ENCODE measurements around the gene SRF. TPM values are rescaled to one million over a fixed set of nuclear protein-coding genes. Genes with fewer than 3 reads are reported as not detected.

Gene SRF
- total and polyA plus RNA-seq, 2 of the 4 experiments (the other 2 are of a cell fraction): 20.6 to 56.3 TPM

DNA sequence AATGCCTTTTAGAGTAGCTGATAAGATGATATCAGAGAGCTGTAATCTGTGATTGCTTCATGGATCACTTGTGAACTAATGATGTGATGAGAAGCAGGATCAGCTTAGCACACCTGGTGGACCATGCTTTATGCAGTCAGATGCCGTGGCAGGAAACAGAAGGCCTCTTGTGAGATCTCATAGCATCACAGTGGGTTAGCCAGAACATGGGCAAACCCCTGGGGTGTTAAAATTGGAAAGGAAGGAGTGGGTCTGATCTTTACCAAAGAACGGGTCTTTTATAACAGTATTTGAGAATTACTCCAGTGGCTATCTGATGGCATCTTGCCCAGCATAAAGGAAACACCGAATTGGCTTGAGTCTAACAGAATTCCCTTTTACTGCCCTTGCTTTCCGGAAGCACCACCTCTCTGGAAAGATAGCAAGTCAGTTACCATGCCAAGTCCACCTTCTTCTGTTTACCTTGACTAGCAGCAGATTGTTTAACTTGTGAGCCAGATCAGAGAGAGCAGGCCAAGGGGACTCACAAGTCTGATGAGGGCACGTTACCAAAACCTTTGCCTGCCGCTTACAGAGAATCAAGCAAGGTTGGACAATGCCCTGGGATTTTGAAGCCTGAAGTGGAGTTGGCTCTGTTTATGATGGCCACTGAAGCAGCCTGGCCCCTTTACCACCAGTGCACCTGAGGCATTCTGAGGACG is 20.9 kb upstream of the SRF start:
- Histone ChIP-seq H3K9ac (ENCODE audit: low read depth, low read length) (no peak overlapping the region), H3K9me3 (ENCODE audit: control insufficient read depth, insufficient read depth, low read length) (no peaks in the 10 kb centered on the region), H3K4me2 (ENCODE audit: low read depth, low read length) (no peak overlapping the region), H2BK120ac (ENCODE audit: low read depth, low read length) (no peak overlapping the region), H3K27me3 (ENCODE audit: control insufficient read depth, insufficient read depth, low read length) (no peaks in the 10 kb centered on the region), H3K4me1 (ENCODE audit: control insufficient read depth, insufficient read depth, low read length) (peaks cover 1% of the 10 kb centered on the region; the same call in 1 of the 2 replicates), H3K23ac (ENCODE audit: low read depth, low read length) (no peak overlapping the region), H3K9me1 (ENCODE audit: insufficient read depth, low read length) (0 out of 2 replicates have a peak, but pooled peaks cover 3% of the 10 kb centered on the region), H2BK20ac (ENCODE audit: low read depth, low read length) (no peak overlapping the region), H2AK9ac (replicated peaks; ENCODE audit: low read depth, low read length, poor library complexity) (no peak overlapping the region), H4K8ac (ENCODE audit: low read depth in 2 of 2, low read length in 2 of 2) (no peak overlapping the region), H2BK15ac (ENCODE audit: low read depth, low read length) (no peak overlapping the region), H3K36me3 (ENCODE audit: control insufficient read depth, insufficient read depth, low read length) (peaks cover 41% of the 10 kb centered on the region), H3K18ac (ENCODE audit: low read depth, low read length) (no peak overlapping the region), H4K20me1 (ENCODE audit: insufficient read depth, low read length) (peaks cover 6% of the 10 kb centered on the region; the same call in 1 of the 2 replicates), H3K14ac (replicated peaks; ENCODE audit: low read depth, low read length) (no peak overlapping the region), H3K27ac (ENCODE audit: insufficient read depth, low read length) (no peak overlapping the region), H3K4me3 (ENCODE audit: insufficient read depth, low read depth, low read length) (no peak overlapping the region), H2BK5ac (ENCODE audit: low read depth, low read length, poor library complexity, severe bottlenecking) (no peak overlapping the region), H3K56ac (ENCODE audit: extremely low read depth, insufficient read depth, low read length) (no peak overlapping the region), H4K91ac (ENCODE audit: insufficient read depth, low read depth, low read length) (no peak overlapping the region; the same call in 1 of the 2 replicates), H2AK5ac (ENCODE audit: low read depth, low read length) (no peak overlapping the region), H3K79me1 (ENCODE audit: low read depth in 1 of 2, low read length in 2 of 2) (peaks cover 2 to 6% of the 10 kb centered on the region in 2 experiments; a peak in 2 of 4 replicates), H4K5ac (ENCODE audit: low read depth, low read length) (no peak overlapping the region), H3K4ac (ENCODE audit: low read depth, low read length) (no peak overlapping the region), H2AFZ (replicated peaks; ENCODE audit: low read length, poor library complexity) (no peak overlapping the region)
- 56% methylated on average over 4 of the region's 7 CpGs; no CpG with 5 or more reads in 1 of the 2 experiments for WGBS, 2 experiments (ENCODE audit: extremely low coverage in 2 of 2, insufficient read length in 1 of 2)
- no peak for ATAC-seq (ENCODE audit: low read depth)
- CTCF ChIA-PET: interaction anchor here (0.7 kb wide), 1 partner anchor 20 kb away, joined by 4 read pairs; no protein-coding TSS in a partner anchor
- intact Hi-C loops (cut with micrococcal nuclease): no loop called here
- in situ Hi-C loops (cut with MboI; ENCODE audit: low sequenced_read_pairs): no loop called here
- dilution Hi-C loops (cut with HindIII; ENCODE audit: low sequenced_read_pairs, unreplicated experiment): no loop called here
- no TSS peak for BruUV-seq (replicated peaks)
- TF ChIP-seq RFX5 (IDR thresholded peaks at IDR 0.05; ENCODE audit: low read depth, low read length) (no peak), CEBPB (IDR thresholded peaks at IDR 0.05; ENCODE audit: low read depth, low read length) (no peak), RAD21 (IDR thresholded peaks at IDR 0.05; ENCODE audit: low read length) (no peak), FOS (IDR thresholded peaks at IDR 0.05; ENCODE audit: low read depth, low read length) (no peak), RCOR1 (IDR thresholded peaks at IDR 0.05; ENCODE audit: insufficient replicate concordance, low read length) (no peak), BHLHE40 (IDR thresholded peaks at IDR 0.05; ENCODE audit: low read depth, low read length) (no peak)
- TF ChIP-seq, protein P1, sequence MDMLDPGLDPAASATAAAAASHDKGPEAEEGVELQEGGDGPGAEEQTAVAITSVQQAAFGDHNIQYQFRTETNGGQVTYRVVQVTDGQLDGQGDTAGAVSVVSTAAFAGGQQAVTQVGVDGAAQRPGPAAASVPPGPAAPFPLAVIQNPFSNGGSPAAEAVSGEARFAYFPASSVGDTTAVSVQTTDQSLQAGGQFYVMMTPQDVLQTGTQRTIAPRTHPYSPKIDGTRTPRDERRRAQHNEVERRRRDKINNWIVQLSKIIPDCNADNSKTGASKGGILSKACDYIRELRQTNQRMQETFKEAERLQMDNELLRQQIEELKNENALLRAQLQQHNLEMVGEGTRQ (IDR thresholded peaks at IDR 0.05; ENCODE audit: low read depth, low read length): no peak
- TF ChIP-seq, protein P2, sequence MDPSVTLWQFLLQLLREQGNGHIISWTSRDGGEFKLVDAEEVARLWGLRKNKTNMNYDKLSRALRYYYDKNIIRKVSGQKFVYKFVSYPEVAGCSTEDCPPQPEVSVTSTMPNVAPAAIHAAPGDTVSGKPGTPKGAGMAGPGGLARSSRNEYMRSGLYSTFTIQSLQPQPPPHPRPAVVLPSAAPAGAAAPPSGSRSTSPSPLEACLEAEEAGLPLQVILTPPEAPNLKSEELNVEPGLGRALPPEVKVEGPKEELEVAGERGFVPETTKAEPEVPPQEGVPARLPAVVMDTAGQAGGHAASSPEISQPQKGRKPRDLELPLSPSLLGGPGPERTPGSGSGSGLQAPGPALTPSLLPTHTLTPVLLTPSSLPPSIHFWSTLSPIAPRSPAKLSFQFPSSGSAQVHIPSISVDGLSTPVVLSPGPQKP (IDR thresholded peaks at IDR 0.05; ENCODE audit: borderline replicate concordance, low read depth, low read length): no peak
- POLR2A ChIA-PET (ENCODE audit: unreplicated experiment): no interaction called here
- peak; percentile 16 for DNase-seq

Measured in IMR-90 (cell line).